Measurements from ENCODE around the gene CA10. TPM values are rescaled to one million over a fixed set of nuclear protein-coding genes. Genes with fewer than 3 reads are reported as not detected.

Gene CA10
- total RNA-seq, 2 donors from 2014 or later, result not detected

GRCh38 chr17:51999654-52000053 lies 158.9 kb downstream of the CA10 start:
- no peak for ATAC-seq (ENCODE audit: insufficient number of reproducible peaks, low FRiP score, low read depth)
- H3K27me3 ChIP-seq (replicated peaks; ENCODE audit: insufficient read depth), result no peaks in the 10 kb centered on the region
- no peak for TF ChIP-seq CTCF (IDR thresholded peaks at IDR 0.05)

GRCh38 chr17:51997723-51998122 lies 160.8 kb downstream of the CA10 start:
- Histone ChIP-seq H3K27me3 (replicated peaks; ENCODE audit: insufficient read depth) (no peaks in the 10 kb centered on the region), H3K36me3 (no peaks in the 10 kb centered on the region), H3K27ac (no peak overlapping the region), H3K4me1 (ENCODE audit: control insufficient read depth in 1 of 2, low read depth in 2 of 2) (no peaks in the 10 kb centered on the region), H3K4me3 (no peak overlapping the region), H3K9me3 (no peaks in the 10 kb centered on the region)
- ATAC-seq (ENCODE audit: insufficient number of reproducible peaks, low FRiP score, low read depth), result no peak
- no peak for DNase-seq (ENCODE audit: low spot score)
- TF ChIP-seq CTCF (IDR thresholded peaks at IDR 0.05), result no peak

More at GRCh38 chr17:51999654-52000053, 158.9 kb downstream of the CA10 start:
- Histone ChIP-seq H3K4me1 (ENCODE audit: control insufficient read depth in 1 of 2, low read depth in 2 of 2) (no peaks in the 10 kb centered on the region), H3K36me3 (no peaks in the 10 kb centered on the region), H3K4me3 (no peak overlapping the region), H3K27ac (no peak overlapping the region), H3K9me3 (no peaks in the 10 kb centered on the region)
- no peak for DNase-seq (ENCODE audit: low spot score)

- Histone ChIP-seq H3K27ac (no peak overlapping the region), H3K4me1 (ENCODE audit: control insufficient read depth in 1 of 2, low read depth in 2 of 2) (no peaks in the 10 kb centered on the region), H3K27me3 (replicated peaks; ENCODE audit: insufficient read depth) (no peaks in the 10 kb centered on the region), H3K36me3 (no peaks in the 10 kb centered on the region), H3K9me3 (no peaks in the 10 kb centered on the region), H3K4me3 (no peak overlapping the region)
- no peak for TF ChIP-seq CTCF (IDR thresholded peaks at IDR 0.05)
- ATAC-seq (ENCODE audit: insufficient number of reproducible peaks, low FRiP score, low read depth), result no peak
- no peak for DNase-seq (ENCODE audit: low spot score)
These were observed 162.6 kb downstream of the CA10 start for GRCh38 chr17:51995797-51996403.

GRCh38 chr17:51992864-51993416 lies 165.6 kb downstream of the CA10 start:
- Histone ChIP-seq H3K9me3 (no peaks in the 10 kb centered on the region), H3K36me3 (no peaks in the 10 kb centered on the region), H3K4me3 (no peak overlapping the region), H3K4me1 (ENCODE audit: control insufficient read depth in 1 of 2, low read depth in 2 of 2) (no peaks in the 10 kb centered on the region), H3K27ac (no peak overlapping the region), H3K27me3 (replicated peaks; ENCODE audit: insufficient read depth) (no peaks in the 10 kb centered on the region)
- DNase-seq (ENCODE audit: low spot score), result no peak
- no peak for TF ChIP-seq CTCF (IDR thresholded peaks at IDR 0.05)
- no peak for ATAC-seq (ENCODE audit: insufficient number of reproducible peaks, low FRiP score, low read depth)

- TF ChIP-seq CTCF (IDR thresholded peaks at IDR 0.05), result no peak
- Histone ChIP-seq H3K4me3 (no peak overlapping the region), H3K27me3 (replicated peaks; ENCODE audit: insufficient read depth) (no peaks in the 10 kb centered on the region), H3K36me3 (no peaks in the 10 kb centered on the region), H3K9me3 (no peaks in the 10 kb centered on the region), H3K27ac (no peak overlapping the region), H3K4me1 (ENCODE audit: control insufficient read depth in 1 of 2, low read depth in 2 of 2) (no peaks in the 10 kb centered on the region)
- ATAC-seq (ENCODE audit: insufficient number of reproducible peaks, low FRiP score, low read depth), result no peak
- DNase-seq (ENCODE audit: low spot score), result no peak
These were observed 187.4 kb downstream of the CA10 start for GRCh38 chr17:51971121-51971520.
